ENCODE measurements around the gene KRTAP12-3. TPM values are rescaled to one million over a fixed set of nuclear protein-coding genes. Genes with fewer than 3 reads are reported as not detected.

Gene KRTAP12-3
- total and polyA plus RNA-seq, 10 of the 15 experiments (the other 5 are each of a cell fraction or from before 2014, with no cell fraction given) = not detected

GRCh38 chr21:44654576-44655175 lies 3.1 kb upstream of the KRTAP12-3 start, which contains the start of gene KRTAP12-4:
Gene KRTAP12-4 (minus strand): TSS chr21:44654659. CDS start chr21:44654614, 45 bp downstream.
- Histone ChIP-seq H3K79me2 (ENCODE audit: control insufficient read depth, insufficient read depth, low read length) (no peaks in the 10 kb centered on the region), H3K36me3 (ENCODE audit: control insufficient read depth in 2 of 2, insufficient read depth in 2 of 2, low read length in 1 of 2) (no peaks in the 10 kb centered on the region), H3K27ac (ENCODE audit: control insufficient read depth, insufficient read depth) (no peak within 1 kb of the TSS), H3K27me3 (replicated peaks in 1 of 2; ENCODE audit: control insufficient read depth in 2 of 2, insufficient read depth in 2 of 2, low read length in 1 of 2) (no peaks in the 10 kb centered on the region), H3K4me2 (ENCODE audit: control insufficient read depth, insufficient read depth) (no peak within 1 kb of the TSS), H2AFZ (ENCODE audit: control insufficient read depth, low read depth, low read length) (no peak within 1 kb of the TSS), H3K9me3 (replicated peaks; ENCODE audit: control insufficient read depth, insufficient read depth, low read length) (peaks cover 2% of the 10 kb centered on the region; the same call in 1 of the 3 replicates), H3K4me3 (no peak within 1 kb of the TSS), H4K20me1 (ENCODE audit: control insufficient read depth, insufficient read depth) (no peaks in the 10 kb centered on the region), H3K4me1 (ENCODE audit: control insufficient read depth, insufficient read depth, low read length) (no peaks in the 10 kb centered on the region), H3K9ac (ENCODE audit: control insufficient read depth, insufficient read depth, low read length) (no peak within 1 kb of the TSS)
- DNase-seq (ENCODE audit: low read depth, low spot score) (no peak), FAIRE-seq (no peak), ATAC-seq (no peak)
- in situ Hi-C loops (cut with MboI) (no loop called here), intact Hi-C loops (cut with micrococcal nuclease; ENCODE audit: unreplicated experiment) (no loop called here)
- TF ChIP-seq USF1 (IDR thresholded peaks at IDR 0.05; ENCODE audit: borderline replicate concordance, extremely low read length, insufficient read depth, low read depth, low read length) (no peak), SPI1 (IDR thresholded peaks at IDR 0.05; ENCODE audit: borderline replicate concordance, insufficient read depth, low read depth, low read length) (no peak), MTA2 (IDR thresholded peaks at IDR 0.05; ENCODE audit: low read depth) (no peak), PRDM15 (CRISPR knock-in tag; IDR thresholded peaks at IDR 0.05) (no peak), GABPA (IDR thresholded peaks at IDR 0.05; ENCODE audit: low read depth) (no peak)
- ChIA-PET CTCF (no interaction called here), POLR2A (no interaction called here), RAD21 (ENCODE audit: unreplicated experiment) (interaction anchor here (0.6 kb wide), 1 partner anchor 31 kb away, joined by 3 read pairs; no protein-coding TSS in a partner anchor), SMC1A (ENCODE audit: uncharacterized antibody, unreplicated experiment) (no interaction called here)
- BruUV-seq (replicated peaks) = no TSS peak
- WGBS (ENCODE audit: insufficient coverage, insufficient replicate concordance, low lambda C conversion rate, missing lambda C conversion rate) = 25% methylated on average over 9 of the region's 9 CpGs
